ENCODE measurements around the gene CORIN.

DNA sequence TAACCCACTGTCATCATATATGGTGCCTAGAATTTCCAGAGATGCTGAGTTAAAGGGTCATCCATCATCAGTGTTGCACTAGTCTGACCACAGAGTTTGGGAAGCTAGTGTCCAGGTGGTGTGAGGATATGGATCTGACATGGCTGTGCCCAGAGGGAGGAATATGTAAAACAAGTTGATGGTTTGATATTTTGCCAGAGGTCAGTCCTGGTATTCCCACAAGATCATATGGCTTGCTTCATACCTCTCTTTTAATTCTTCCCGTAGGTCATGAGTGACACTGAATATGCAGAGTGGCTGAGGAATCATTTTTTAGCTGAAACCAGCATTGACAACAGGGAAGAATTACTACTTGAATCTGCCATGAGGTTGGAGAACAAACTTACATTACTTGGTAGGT is 277.2 kb downstream of the CORIN start:
- TF ChIP-seq CTCF (IDR thresholded peaks at IDR 0.05), result no peak
- TF ChIP-seq POLR2A (IDR thresholded peaks at IDR 0.05), result no peak
